Activated T-helper 1 cell treated with anti-CD3 and anti-CD28 coated beads, Interleukin-12 subunit alpha, Interleukin-12 subunit beta, Interleukin-2, Interleukin-4 antibody, amounts not matched to agents 30 ng/mL and 10 ng/mL and 1 ng/mL, durations not matched to agents 14 hours and 24 hours and 36 hours (primary cell): ENCODE data around the gene ADAMTS16. TPM values are rescaled to one million over a fixed set of nuclear protein-coding genes. Genes with fewer than 3 reads are reported as not detected.

Experiments used
- DNase-seq: peaks from one replicate; pipeline ENCODE4 v3.0.0; 2021; ENCODE audit warnings: low spot score
- H3K27ac Mint-ChIP-seq: one replicate; pipeline ENCODE4 v1.8.0; 2021; ENCODE audit warnings: mild to moderate bottlenecking, mixed read lengths
- H3K27me3 Mint-ChIP-seq: one replicate; pipeline ENCODE4 v1.8.0; 2022; ENCODE audit warnings: mild to moderate bottlenecking, moderate library complexity, mixed read lengths; ENCODE audit not compliant: insufficient read depth
- H3K36me3 Mint-ChIP-seq: one replicate; pipeline ENCODE4 v1.8.0; 2021; ENCODE audit warnings: low read depth, mixed read lengths
- H3K4me1 Mint-ChIP-seq: one replicate; pipeline ENCODE4 v1.8.0; 2021; ENCODE audit warnings: low read depth, mixed read lengths
- H3K4me3 Mint-ChIP-seq: one replicate; pipeline ENCODE4 v1.8.0; 2021; ENCODE audit warnings: mild to moderate bottlenecking, moderate library complexity, mixed read lengths
- H3K9me3 Mint-ChIP-seq: one replicate; pipeline ENCODE4 v1.8.0; 2021; ENCODE audit warnings: mixed read lengths
- intact Hi-C: fragments of 100-400 bp; cut with micrococcal nuclease; formaldehyde crosslinking; loops from one replicate; pipeline ENCODE4 v1.15.1; 2024
- total RNA-seq: library from RNA; stranded (reverse); gene quantifications from 2 replicates; pipeline ENCODE4 v1.2.3, GENCODE V29; 2022

Gene ADAMTS16
- total RNA-seq, 1 donor from 2014 or later = not detected

GRCh38 chr5:5291357-5291756 lies 151.2 kb downstream of the ADAMTS16 start:
- Mint-ChIP-seq H3K4me1 (no peaks in the 10 kb centered on the region), H3K27me3 (no peaks in the 10 kb centered on the region), H3K4me3 (no peak overlapping the region), H3K27ac (no peak overlapping the region), H3K36me3 (no peaks in the 10 kb centered on the region), H3K9me3 (no peaks in the 10 kb centered on the region)
- DNase-seq = no peak
- intact Hi-C loops = no loop called here

GRCh38 chr5:5293029-5293428 lies 152.9 kb downstream of the ADAMTS16 start:
- no peaks in the 10 kb centered on the region for H3K9me3 Mint-ChIP-seq
- no peak for DNase-seq
- H3K27me3 Mint-ChIP-seq = no peaks in the 10 kb centered on the region
- H3K4me3 Mint-ChIP-seq = no peak overlapping the region
- intact Hi-C loops = no loop called here
- no peak overlapping the region for H3K27ac Mint-ChIP-seq
- no peaks in the 10 kb centered on the region for H3K4me1 Mint-ChIP-seq
- no peaks in the 10 kb centered on the region for H3K36me3 Mint-ChIP-seq

- H3K27ac Mint-ChIP-seq = no peak overlapping the region
- no peaks in the 10 kb centered on the region for H3K36me3 Mint-ChIP-seq
- H3K4me1 Mint-ChIP-seq = no peaks in the 10 kb centered on the region
- intact Hi-C loops = no loop called here
- no peaks in the 10 kb centered on the region for H3K9me3 Mint-ChIP-seq
- no peaks in the 10 kb centered on the region for H3K27me3 Mint-ChIP-seq
- no peak for DNase-seq
- H3K4me3 Mint-ChIP-seq = no peak overlapping the region
These were observed 154.3 kb downstream of the ADAMTS16 start for GRCh38 chr5:5294429-5294828.

- Mint-ChIP-seq H3K9me3 (peaks cover 4% of the 10 kb centered on the region), H3K4me1 (no peaks in the 10 kb centered on the region), H3K36me3 (no peaks in the 10 kb centered on the region), H3K4me3 (no peak overlapping the region), H3K27me3 (no peaks in the 10 kb centered on the region), H3K27ac (no peak overlapping the region)
- intact Hi-C loops = no loop called here
- no peak for DNase-seq
These were observed 155.2 kb downstream of the ADAMTS16 start for GRCh38 chr5:5295351-5295750.

GRCh38 chr5:5296051-5296450 lies 155.9 kb downstream of the ADAMTS16 start:
- peaks cover 4% of the 10 kb centered on the region for H3K9me3 Mint-ChIP-seq
- H3K4me1 Mint-ChIP-seq = no peaks in the 10 kb centered on the region
- H3K27me3 Mint-ChIP-seq = no peaks in the 10 kb centered on the region
- H3K36me3 Mint-ChIP-seq = no peaks in the 10 kb centered on the region
- H3K4me3 Mint-ChIP-seq = no peak overlapping the region
- H3K27ac Mint-ChIP-seq = no peak overlapping the region
- intact Hi-C loops = no loop called here
- no peak for DNase-seq

GRCh38 chr5:5297432-5298067 lies 157.4 kb downstream of the ADAMTS16 start:
- intact Hi-C loops = no loop called here
- DNase-seq = no peak
- H3K4me3 Mint-ChIP-seq = no peak overlapping the region
- no peaks in the 10 kb centered on the region for H3K4me1 Mint-ChIP-seq
- no peaks in the 10 kb centered on the region for H3K36me3 Mint-ChIP-seq
- peaks cover 4% of the 10 kb centered on the region for H3K9me3 Mint-ChIP-seq
- H3K27ac Mint-ChIP-seq = no peak overlapping the region
- no peaks in the 10 kb centered on the region for H3K27me3 Mint-ChIP-seq

- H3K36me3 Mint-ChIP-seq = no peaks in the 10 kb centered on the region
- no peaks in the 10 kb centered on the region for H3K27me3 Mint-ChIP-seq
- H3K4me3 Mint-ChIP-seq = no peak overlapping the region
- no peak overlapping the region for H3K27ac Mint-ChIP-seq
- DNase-seq = no peak
- intact Hi-C loops = no loop called here
- H3K4me1 Mint-ChIP-seq = no peaks in the 10 kb centered on the region
- H3K9me3 Mint-ChIP-seq = peaks cover 4% of the 10 kb centered on the region
These were observed 158.0 kb downstream of the ADAMTS16 start for GRCh38 chr5:5298068-5298633.

- DNase-seq = no peak
- Mint-ChIP-seq H3K9me3 (peaks cover 4% of the 10 kb centered on the region), H3K27ac (no peak overlapping the region), H3K4me3 (no peak overlapping the region), H3K27me3 (no peaks in the 10 kb centered on the region), H3K4me1 (no peaks in the 10 kb centered on the region), H3K36me3 (no peaks in the 10 kb centered on the region)
- intact Hi-C loops = no loop called here
These were observed 158.9 kb downstream of the ADAMTS16 start for GRCh38 chr5:5298841-5299541.

GRCh38 chr5:5301176-5301575 lies 161.0 kb downstream of the ADAMTS16 start:
- Mint-ChIP-seq H3K4me1 (no peaks in the 10 kb centered on the region), H3K27ac (no peak overlapping the region), H3K36me3 (no peaks in the 10 kb centered on the region), H3K27me3 (no peaks in the 10 kb centered on the region), H3K9me3 (peaks cover 4% of the 10 kb centered on the region), H3K4me3 (no peak overlapping the region)
- DNase-seq = no peak
- intact Hi-C loops = no loop called here

GRCh38 chr5:5302201-5302600 lies 162.1 kb downstream of the ADAMTS16 start:
- no peaks in the 10 kb centered on the region for H3K27me3 Mint-ChIP-seq
- H3K4me1 Mint-ChIP-seq = no peaks in the 10 kb centered on the region
- no peak overlapping the region for H3K27ac Mint-ChIP-seq
- intact Hi-C loops = no loop called here
- DNase-seq = no peak
- H3K4me3 Mint-ChIP-seq = no peak overlapping the region
- no peaks in the 10 kb centered on the region for H3K36me3 Mint-ChIP-seq
- H3K9me3 Mint-ChIP-seq = peaks cover 4% of the 10 kb centered on the region

- no peaks in the 10 kb centered on the region for H3K4me1 Mint-ChIP-seq
- no peaks in the 10 kb centered on the region for H3K27me3 Mint-ChIP-seq
- no peak for DNase-seq
- H3K36me3 Mint-ChIP-seq = no peaks in the 10 kb centered on the region
- intact Hi-C loops = no loop called here
- H3K27ac Mint-ChIP-seq = no peak overlapping the region
- H3K9me3 Mint-ChIP-seq = peaks cover 4% of the 10 kb centered on the region
- H3K4me3 Mint-ChIP-seq = no peak overlapping the region
These were observed 163.1 kb downstream of the ADAMTS16 start for GRCh38 chr5:5303242-5303641.

- Mint-ChIP-seq H3K27me3 (no peaks in the 10 kb centered on the region), H3K4me1 (no peaks in the 10 kb centered on the region), H3K4me3 (no peak overlapping the region), H3K9me3 (peaks cover 4% of the 10 kb centered on the region), H3K27ac (no peak overlapping the region), H3K36me3 (no peaks in the 10 kb centered on the region)
- DNase-seq = no peak
- intact Hi-C loops = no loop called here
These were observed 164.4 kb downstream of the ADAMTS16 start for GRCh38 chr5:5304361-5305020.

- no peaks in the 10 kb centered on the region for H3K9me3 Mint-ChIP-seq
- H3K27me3 Mint-ChIP-seq = no peaks in the 10 kb centered on the region
- no peaks in the 10 kb centered on the region for H3K4me1 Mint-ChIP-seq
- H3K27ac Mint-ChIP-seq = no peak overlapping the region
- intact Hi-C loops = no loop called here
- no peak overlapping the region for H3K4me3 Mint-ChIP-seq
- no peaks in the 10 kb centered on the region for H3K36me3 Mint-ChIP-seq
- DNase-seq = no peak
These were observed 166.6 kb downstream of the ADAMTS16 start for GRCh38 chr5:5306696-5307095.
